CD4-positive, CD25-positive, alpha-beta regulatory T cell (primary cell): ENCODE data around the gene GIPC1. TPM values are rescaled to one million over a fixed set of nuclear protein-coding genes. Genes with fewer than 3 reads are reported as not detected.
"Not testable (repeated sequence)": the region's sequence is repeated elsewhere in the genome, so short reads cannot be mapped to it uniquely, and the experiment has no call there.

Source experiments
- ATAC-seq, 2 donors: fragments of 150-1000 bp; cut with Tn5 transposase; one replicate each; pipeline ENCODE4 v1.10.0; 2021; ENCODE audit warnings: low read depth in 2 of 2, moderate number of reproducible peaks in 2 of 2, moderate library complexity in 1 of 2
- DNase-seq, 3 donors: peaks; one replicate each; pipeline versions ENCODE4 v3.0.0 to v3.0.0-alpha.2; 2012 to 2022; ENCODE audit warnings: mixed read lengths in 1 of 3
- H3K27ac ChIP-seq: one replicate; pipeline ENCODE4 v1.7.0; 2013; ENCODE audit warnings: mild to moderate bottlenecking, low read length; ENCODE audit not compliant: insufficient read depth, poor library complexity, severe bottlenecking
- H3K27me3 ChIP-seq: one replicate; pipeline ENCODE4 v1.7.0; 2013; ENCODE audit warnings: low read length; ENCODE audit not compliant: control insufficient read depth, insufficient read depth
- H3K36me3 ChIP-seq: one replicate; pipeline ENCODE4 v1.7.0; 2013; ENCODE audit warnings: mild to moderate bottlenecking, low read length, moderate library complexity; ENCODE audit not compliant: control insufficient read depth, insufficient read depth
- H3K4me1 ChIP-seq: 2 replicates; pipeline ENCODE4 v1.7.0; 2013; ENCODE audit warnings: mild to moderate bottlenecking, low read length; ENCODE audit not compliant: insufficient read depth, control insufficient read depth, poor library complexity, severe bottlenecking
- H3K4me3 ChIP-seq: one replicate; pipeline ENCODE4 v1.7.0; 2013; ENCODE audit warnings: low read depth, mild to moderate bottlenecking, low read length, moderate library complexity
- H3K9me3 ChIP-seq, 2 experiments: 1 replicate in 1 of 2; 2 replicates in 1 of 2; pipeline ENCODE4 v1.7.0; 2013; ENCODE audit warnings: low read length in 2 of 2, mild to moderate bottlenecking in 1 of 2, moderate library complexity in 1 of 2; ENCODE audit not compliant: control insufficient read depth in 2 of 2
- H3K27ac Mint-ChIP-seq, 3 donors: one replicate each; pipeline ENCODE4 v1.8.0; 2020 to 2022; ENCODE audit warnings: mild to moderate bottlenecking in 3 of 3, mixed read lengths in 3 of 3, moderate library complexity in 2 of 3
- H3K27me3 Mint-ChIP-seq: one replicate; pipeline ENCODE4 v1.8.0; 2022; ENCODE audit warnings: mild to moderate bottlenecking, mixed read lengths
- H3K36me3 Mint-ChIP-seq: one replicate; pipeline ENCODE4 v1.8.0; 2020; ENCODE audit warnings: mixed read lengths
- H3K4me1 Mint-ChIP-seq, 4 donors: one replicate each; pipeline ENCODE4 v1.8.0; 2020 to 2022; ENCODE audit warnings: mixed read lengths in 4 of 4, mild to moderate bottlenecking in 1 of 4
- H3K4me3 Mint-ChIP-seq, 4 donors: one replicate each; pipeline ENCODE4 v1.8.0; 2020 to 2022; ENCODE audit warnings: mild to moderate bottlenecking in 4 of 4, mixed read lengths in 4 of 4, moderate library complexity in 3 of 4
- H3K9me3 Mint-ChIP-seq, 7 donors: one replicate each; pipeline ENCODE4 v1.8.0; 2020 to 2022; ENCODE audit warnings: mixed read lengths in 7 of 7, mild to moderate bottlenecking in 3 of 7, moderate library complexity in 2 of 7
- polyA plus RNA-seq, 4 donors: library from polyadenylated mRNA; unstranded; fragments of 300-500 nt; fragmentation: Illumina TruSeq; gene quantifications; one replicate each; pipeline ENCODE4 v1.2.3, GENCODE V29; 2021
- total RNA-seq: library from RNA; stranded (reverse); gene quantifications from one replicate; pipeline ENCODE4 v1.2.3, GENCODE V29; 2022

Gene GIPC1
- total and polyA plus RNA-seq, 5 donors from 2014 or later: 37.5 to 62.0 (median 50.7) TPM

DNA sequence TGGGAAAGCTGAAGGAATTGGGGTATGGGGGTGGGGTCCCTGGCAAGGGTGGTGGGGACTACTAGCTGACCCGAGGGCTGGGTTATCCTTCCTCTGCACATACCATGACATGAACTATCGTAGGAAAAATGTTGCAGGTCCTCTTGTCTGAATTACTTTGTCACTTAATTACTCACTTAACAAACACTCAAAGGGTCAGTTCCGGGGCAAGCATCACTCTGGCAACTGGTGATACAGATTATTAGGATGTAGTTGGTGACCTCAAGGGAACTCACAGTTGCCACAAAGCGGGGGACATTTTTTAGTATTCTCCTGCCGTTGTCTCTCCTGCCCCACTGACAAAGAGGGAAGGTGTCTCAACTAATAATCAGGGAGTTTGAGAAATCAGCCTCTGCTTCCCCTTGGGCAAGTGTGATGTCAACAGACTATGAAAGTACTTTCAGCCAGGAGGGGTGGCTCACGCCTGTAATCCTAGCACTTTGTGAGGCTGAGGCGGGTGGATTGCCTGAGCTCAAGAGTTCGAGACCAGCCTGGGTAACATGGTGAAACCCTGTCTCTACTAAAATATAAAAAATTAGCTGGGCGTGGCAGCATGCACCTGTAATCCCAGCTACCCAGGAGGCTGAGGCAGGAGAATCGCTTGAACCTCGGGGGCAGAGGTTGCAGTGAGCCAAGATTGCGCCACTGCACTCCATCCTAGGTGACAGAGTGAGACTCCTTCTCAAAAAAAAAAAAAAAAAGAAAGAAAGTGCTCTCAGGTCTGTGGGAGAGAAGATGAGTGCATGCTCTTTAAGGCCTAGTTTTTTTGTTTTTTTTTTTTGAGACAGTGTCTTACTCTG, 12.0 kb upstream of the GIPC1 start:
- Histone ChIP-seq H3K36me3 (no peaks in the 10 kb centered on the region), H3K4me1 (peaks cover 35% of the 10 kb centered on the region), H3K9me3 (no peaks in the 10 kb centered on the region), H3K27me3 (no peaks in the 10 kb centered on the region), H3K4me3 (no peak overlapping the region), H3K27ac (peak overlapping the region; percentile 63)
- Mint-ChIP-seq H3K27ac (peak overlapping the region; percentile 96 to 98 (median 97)), H3K4me3 (peak overlapping the region in 3 of 4 donors; percentile 75 to 89 (median 83)), H3K9me3 (no peaks in the 10 kb centered on the region), H3K4me1 (peaks cover 11 to 73% (median 43%) of the 10 kb centered on the region in 4 donors), H3K27me3 (peaks cover 4% of the 10 kb centered on the region), H3K36me3 (no peaks in the 10 kb centered on the region)
- ATAC-seq (no peak), DNase-seq (no peak)

DNA sequence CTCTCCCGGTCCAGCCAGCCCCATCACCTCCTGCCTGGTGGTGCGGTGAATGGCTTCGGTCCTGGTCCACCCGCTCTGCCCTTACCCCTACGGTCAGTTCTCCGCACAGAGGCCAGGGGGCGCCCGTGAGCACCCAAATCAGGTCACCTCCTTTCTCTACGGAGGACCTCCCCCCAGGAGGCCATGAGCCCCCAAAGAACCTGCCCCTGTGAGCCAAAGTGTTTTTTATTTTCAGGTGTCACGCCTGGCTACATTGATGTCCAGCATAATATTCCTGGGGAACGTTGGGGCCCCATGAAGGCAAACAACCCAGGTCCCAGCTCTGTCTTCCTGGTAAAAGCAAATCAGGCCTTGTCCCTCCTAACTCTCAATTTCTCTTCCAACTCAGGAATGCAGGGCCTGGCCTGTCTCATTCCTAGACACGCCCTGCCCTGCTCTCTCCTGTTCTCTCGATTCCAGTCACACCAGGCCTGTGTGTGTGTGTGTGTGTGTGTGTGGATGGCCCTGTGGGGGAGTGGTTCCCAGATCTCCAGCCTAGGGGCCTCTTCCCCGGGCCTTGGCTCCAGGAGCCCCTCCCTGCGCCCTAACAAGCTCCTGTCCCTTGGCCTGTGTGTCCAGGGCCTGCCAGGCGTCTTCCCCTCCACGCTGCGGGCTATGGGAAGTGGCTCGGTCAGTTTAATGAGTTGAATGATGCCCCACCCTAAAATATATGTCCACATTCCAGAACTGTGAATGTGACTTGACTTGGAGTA, 9.7 kb upstream of the GIPC1 start:
- Mint-ChIP-seq H3K27me3 (peaks cover 4% of the 10 kb centered on the region), H3K36me3 (no peaks in the 10 kb centered on the region), H3K4me3 (peak overlapping the region; percentile 75 to 83 (median 77)), H3K27ac (peak overlapping the region; percentile 95 to 98 (median 96)), H3K4me1 (peaks cover 9 to 66% (median 38%) of the 10 kb centered on the region in 4 donors), H3K9me3 (no peaks in the 10 kb centered on the region)
- Histone ChIP-seq H3K27ac (peak overlapping the region; percentile 63), H3K27me3 (no peaks in the 10 kb centered on the region), H3K9me3 (no peaks in the 10 kb centered on the region), H3K4me3 (no peak overlapping the region), H3K36me3 (no peaks in the 10 kb centered on the region), H3K4me1 (peaks cover 35% of the 10 kb centered on the region)
- DNase-seq (peak; percentile 47 to 73 (median 70)), ATAC-seq (peak in 1 of 2 donors; percentile 32)

DNA sequence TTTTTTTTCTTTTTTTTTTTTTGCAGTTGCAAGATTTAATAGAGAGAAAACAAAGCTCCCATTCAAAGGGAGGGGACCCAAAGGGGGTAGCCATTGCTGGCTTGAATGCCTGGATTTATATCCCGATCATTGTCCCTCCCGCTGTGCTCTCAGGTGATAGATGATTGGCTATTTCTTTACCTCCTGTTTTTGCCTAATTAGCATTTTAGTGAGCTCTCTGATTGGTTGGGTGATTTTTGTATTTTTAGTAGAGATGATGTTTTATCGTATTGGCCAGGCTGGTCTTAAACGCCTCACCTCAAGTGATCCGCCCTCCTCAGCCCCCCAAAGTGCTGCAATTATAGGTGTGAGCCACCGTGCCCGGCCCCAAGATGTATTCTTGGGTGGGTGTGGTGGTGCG, 8.6 kb upstream of the GIPC1 start:
- H3K4me1 ChIP-seq: peaks cover 35% of the 10 kb centered on the region
- not testable (repeated sequence) for H3K27ac ChIP-seq, H3K36me3 ChIP-seq, DNase-seq, H3K36me3 Mint-ChIP-seq, H3K27me3 ChIP-seq, H3K9me3 ChIP-seq, ATAC-seq, H3K4me3 ChIP-seq, H3K27me3 Mint-ChIP-seq, H3K9me3 Mint-ChIP-seq
- H3K4me1 Mint-ChIP-seq: peaks cover 9 to 61% (median 38%) of the 10 kb centered on the region in 4 donors
- peak overlapping the region in 1 of 3 donors; percentile 96 for H3K27ac Mint-ChIP-seq
- peak overlapping the region in 2 of 4 donors; percentile 33 to 50 for H3K4me3 Mint-ChIP-seq

DNA sequence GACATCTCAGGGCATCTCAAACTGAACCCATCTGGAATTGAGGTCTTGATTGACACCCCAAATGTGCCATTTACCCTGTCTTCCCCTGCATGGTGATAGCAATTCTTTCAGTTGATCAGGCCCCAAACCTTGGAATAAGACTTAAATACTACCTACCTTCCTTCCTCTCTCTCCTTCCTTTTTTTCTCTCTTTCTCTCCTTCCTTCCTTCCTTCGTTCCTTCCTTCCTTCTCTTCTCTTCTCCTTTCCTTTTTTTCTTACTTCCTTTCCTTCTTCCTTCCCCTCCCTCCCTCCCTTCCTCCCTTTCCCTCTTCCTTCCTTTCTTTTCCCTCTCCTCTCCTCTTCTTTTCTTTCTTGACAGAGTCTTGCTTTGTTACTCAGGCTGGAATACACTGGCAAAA, 7.4 kb upstream of the GIPC1 start:
- H3K27me3 ChIP-seq: no peaks in the 10 kb centered on the region
- H3K4me1 Mint-ChIP-seq: peaks cover 9 to 53% (median 34%) of the 10 kb centered on the region in 4 donors
- H3K27me3 Mint-ChIP-seq: peaks cover 4% of the 10 kb centered on the region
- H3K9me3 Mint-ChIP-seq: no peaks in the 10 kb centered on the region
- DNase-seq: no peak
- H3K36me3 Mint-ChIP-seq: no peaks in the 10 kb centered on the region
- H3K27ac Mint-ChIP-seq: no peak overlapping the region
- H3K4me1 ChIP-seq: peaks cover 35% of the 10 kb centered on the region
- H3K27ac ChIP-seq: no peak overlapping the region
- H3K4me3 Mint-ChIP-seq: no peak overlapping the region
- no peak for ATAC-seq
- no peaks in the 10 kb centered on the region for H3K36me3 ChIP-seq
- no peaks in the 10 kb centered on the region for H3K9me3 ChIP-seq
- H3K4me3 ChIP-seq: no peak overlapping the region

DNA sequence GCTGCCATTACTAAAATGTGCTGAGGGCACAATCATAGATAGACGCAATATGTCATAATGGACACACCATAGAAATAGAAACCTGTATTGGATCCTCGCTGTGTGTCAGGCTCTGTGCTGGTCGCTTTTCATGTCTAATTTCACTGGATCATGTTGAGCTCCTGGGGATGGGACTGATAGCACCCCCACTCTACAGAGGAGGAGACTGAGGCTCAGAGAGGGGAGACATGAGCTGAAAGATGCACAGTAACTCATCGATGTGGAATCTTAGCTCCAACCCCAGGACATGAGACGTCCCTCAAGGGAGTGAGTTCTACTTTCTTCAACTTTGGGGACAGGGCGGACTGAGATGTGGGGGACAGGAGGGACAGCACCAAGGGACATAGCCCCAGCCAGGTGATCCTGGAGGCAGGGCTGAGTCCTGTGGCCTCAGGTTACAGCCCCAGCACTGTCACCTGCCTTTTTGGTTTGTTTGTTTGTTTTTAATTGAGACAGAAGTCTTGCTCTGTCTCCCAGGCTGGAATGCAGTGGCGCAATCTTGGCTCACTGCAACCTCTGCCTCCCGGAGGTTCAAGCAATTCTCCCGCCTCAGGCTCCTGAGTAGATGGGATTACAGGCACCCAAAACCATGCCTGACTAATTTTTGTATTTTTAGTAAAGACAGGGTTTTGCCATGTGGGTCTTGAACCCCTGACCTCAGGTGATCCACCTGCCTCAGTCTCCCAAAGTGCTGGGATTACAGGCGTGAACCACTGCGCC, 6.6 kb upstream of the GIPC1 start:
- peak overlapping the region in 1 of 4 donors; percentile 21 for H3K4me3 Mint-ChIP-seq
- no peaks in the 10 kb centered on the region for H3K27me3 ChIP-seq
- H3K27ac Mint-ChIP-seq: peak overlapping the region in 2 of 3 donors; percentile 42 to 60
- no peak overlapping the region for H3K4me3 ChIP-seq
- H3K36me3 Mint-ChIP-seq: no peaks in the 10 kb centered on the region
- H3K9me3 ChIP-seq: no peaks in the 10 kb centered on the region
- peaks cover 29% of the 10 kb centered on the region for H3K4me1 ChIP-seq
- no peaks in the 10 kb centered on the region for H3K36me3 ChIP-seq
- ATAC-seq: no peak
- H3K27ac ChIP-seq: no peak overlapping the region
- H3K9me3 Mint-ChIP-seq: no peaks in the 10 kb centered on the region
- peaks cover 4% of the 10 kb centered on the region for H3K27me3 Mint-ChIP-seq
- peaks cover 6 to 47% (median 28%) of the 10 kb centered on the region in 4 donors for H3K4me1 Mint-ChIP-seq
- no peak for DNase-seq

DNA sequence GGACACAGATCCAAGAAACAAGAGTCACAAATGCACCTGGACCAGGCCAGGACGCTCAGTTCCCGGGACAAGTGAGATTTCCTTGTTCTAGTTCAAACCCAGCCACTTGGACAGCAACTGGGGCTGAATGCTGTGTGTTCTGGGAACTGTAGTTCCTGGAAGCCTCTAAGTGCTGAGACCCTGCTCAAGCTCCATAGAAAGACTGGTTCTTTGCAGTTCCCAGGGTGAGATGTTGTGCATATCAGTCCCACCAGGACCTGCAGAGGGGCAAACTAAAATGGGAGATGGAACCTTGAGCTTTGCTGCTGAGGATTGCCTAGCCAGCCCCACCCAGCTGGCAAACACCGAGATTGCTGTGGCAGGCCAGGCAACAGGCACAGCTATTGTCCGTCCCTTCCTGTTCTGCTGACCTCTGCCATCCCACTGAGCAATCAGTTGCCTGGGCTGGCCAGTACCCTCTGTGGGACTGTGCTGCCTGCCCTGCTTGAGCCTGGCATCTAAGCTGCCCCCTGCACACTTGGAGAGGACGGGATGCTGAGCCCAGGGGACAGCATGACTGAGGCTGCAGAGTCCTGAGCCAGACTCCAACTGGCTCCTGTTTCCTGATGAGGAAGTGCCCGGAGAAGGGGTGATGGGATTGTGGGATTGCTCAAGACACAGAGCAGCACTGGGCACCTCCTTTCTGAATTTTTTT, 1.4 kb upstream of the GIPC1 start:
- peak overlapping the region; percentile 80 to 90 (median 84) for H3K4me3 Mint-ChIP-seq
- H3K27ac Mint-ChIP-seq: peak overlapping the region in 2 of 3 donors; percentile 73 to 83
- H3K4me1 Mint-ChIP-seq: peaks cover 4 to 37% (median 14%) of the 10 kb centered on the region in 4 donors
- ATAC-seq (no peak), DNase-seq (no peak)
- Histone ChIP-seq H3K36me3 (no peaks in the 10 kb centered on the region), H3K4me1 (peaks cover 23% of the 10 kb centered on the region), H3K27me3 (no peaks in the 10 kb centered on the region), H3K4me3 (no peak overlapping the region), H3K27ac (no peak overlapping the region), H3K9me3 (no peaks in the 10 kb centered on the region)
- no peaks in the 10 kb centered on the region for H3K9me3 Mint-ChIP-seq
- peaks cover 4% of the 10 kb centered on the region for H3K36me3 Mint-ChIP-seq
- no peaks in the 10 kb centered on the region for H3K27me3 Mint-ChIP-seq

DNA sequence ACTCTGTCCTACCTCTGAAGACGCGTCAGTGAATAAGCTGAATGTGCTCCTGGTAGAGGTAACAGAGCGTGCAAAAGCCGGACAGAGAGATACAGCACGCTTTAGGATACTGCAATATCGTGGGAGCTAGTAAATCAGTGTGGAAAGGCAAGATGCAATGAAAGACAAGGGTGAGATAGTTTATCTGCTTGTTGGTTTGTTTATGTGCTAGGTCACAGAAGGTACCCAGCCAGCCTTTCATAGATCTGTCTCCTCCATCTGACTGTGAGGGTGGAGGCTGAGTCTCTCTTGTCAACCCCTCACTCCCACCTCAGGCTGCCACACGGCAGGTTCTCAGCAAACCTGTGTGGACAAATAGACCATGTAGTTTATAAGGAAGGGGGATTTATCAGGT, 904 bp upstream of the GIPC1 start:
- Mint-ChIP-seq H3K4me1 (peaks cover 4 to 38% (median 14%) of the 10 kb centered on the region in 4 donors), H3K4me3 (peak overlapping the region; percentile 80 to 90 (median 84)), H3K27me3 (no peaks in the 10 kb centered on the region), H3K27ac (peak overlapping the region; percentile 73 to 86 (median 83)), H3K9me3 (no peaks in the 10 kb centered on the region), H3K36me3 (peaks cover 6% of the 10 kb centered on the region)
- ATAC-seq (no peak), DNase-seq (no peak)
- H3K4me1 ChIP-seq: peaks cover 23% of the 10 kb centered on the region
- no peaks in the 10 kb centered on the region for H3K9me3 ChIP-seq
- no peaks in the 10 kb centered on the region for H3K36me3 ChIP-seq
- H3K4me3 ChIP-seq: no peak overlapping the region
- no peak overlapping the region for H3K27ac ChIP-seq
- no peaks in the 10 kb centered on the region for H3K27me3 ChIP-seq
